T1000 (cell line): Measurements from ENCODE around the gene FAM163A.
A peak's percentile ranks its signal among the peaks of the same experiment; 100 is the strongest.
"Not testable (repeated sequence)": the region's sequence is repeated elsewhere in the genome, so short reads cannot be mapped to it uniquely, and the experiment has no call there.

Experiments
- DNase-seq: peaks from one replicate; lab custom pipeline; 2025; ENCODE audit warnings: mixed read lengths; lab: John Stamatoyannopoulos, UW

FAM163A gene

DNA sequence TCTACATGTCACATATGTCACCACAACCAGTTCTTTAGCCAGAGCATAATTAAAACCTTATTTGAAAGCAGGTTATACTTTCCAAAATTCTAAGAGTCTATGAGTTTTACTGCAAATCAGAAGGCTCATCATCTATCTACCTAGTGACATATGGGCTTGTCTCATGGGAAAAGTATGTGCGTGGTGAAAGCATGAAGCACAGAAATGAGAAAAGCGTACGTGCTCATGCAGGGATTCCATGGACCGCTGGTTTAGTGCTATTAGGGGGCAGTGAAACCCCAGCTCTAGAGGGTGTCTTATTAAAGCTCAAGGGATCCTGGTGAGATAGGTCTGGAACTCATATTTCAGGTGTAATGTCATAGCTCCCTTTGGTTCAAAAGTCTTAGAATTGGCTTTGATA lies 50.2 kb downstream of the FAM163A start:
- no peak for DNase-seq

DNA sequence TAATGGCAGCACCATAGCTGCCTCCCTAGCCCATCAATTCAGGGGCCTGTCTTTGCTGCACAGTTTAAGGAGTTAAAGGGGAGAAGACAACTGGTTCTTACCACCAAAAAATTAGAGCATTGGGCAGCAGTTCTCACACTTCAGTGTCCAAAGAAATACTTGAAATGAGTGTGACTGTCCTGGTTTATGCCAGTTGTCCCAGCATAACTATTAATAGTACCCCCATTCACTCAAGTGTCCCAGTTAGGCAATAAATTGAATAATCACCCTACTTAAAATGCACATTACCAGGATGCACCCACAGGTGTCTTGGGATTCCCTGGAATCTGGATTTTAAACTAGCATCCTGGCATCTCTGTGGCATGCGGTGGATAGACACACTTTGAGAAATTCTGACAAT lies 51.1 kb downstream of the FAM163A start:
- DNase-seq: no peak

DNA sequence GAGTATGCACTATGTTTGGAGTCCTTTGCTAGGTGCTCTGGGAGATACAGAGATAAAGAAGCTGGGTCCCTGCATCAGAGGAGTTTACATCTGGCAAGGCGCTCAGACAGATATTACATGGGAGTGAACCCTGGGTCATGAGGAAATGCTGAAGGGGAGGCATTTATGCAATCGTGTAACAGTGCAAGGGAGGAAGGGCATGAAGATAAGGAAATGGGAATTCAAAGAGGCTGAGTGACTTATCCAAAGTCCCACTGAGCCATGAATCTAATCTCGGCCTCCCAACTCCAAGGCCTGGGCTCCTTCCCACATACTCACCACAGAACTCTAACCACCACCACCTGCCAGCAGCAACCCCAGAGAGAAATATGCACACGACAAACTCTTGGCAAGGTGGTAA lies 51.6 kb downstream of the FAM163A start:
- DNase-seq: no peak

GRCh38 chr1:179798213-179798863 lies 55.2 kb downstream of the FAM163A start:
- no peak for DNase-seq

GRCh38 chr1:179798864-179799516 lies 55.9 kb downstream of the FAM163A start:
- DNase-seq: no peak

DNA sequence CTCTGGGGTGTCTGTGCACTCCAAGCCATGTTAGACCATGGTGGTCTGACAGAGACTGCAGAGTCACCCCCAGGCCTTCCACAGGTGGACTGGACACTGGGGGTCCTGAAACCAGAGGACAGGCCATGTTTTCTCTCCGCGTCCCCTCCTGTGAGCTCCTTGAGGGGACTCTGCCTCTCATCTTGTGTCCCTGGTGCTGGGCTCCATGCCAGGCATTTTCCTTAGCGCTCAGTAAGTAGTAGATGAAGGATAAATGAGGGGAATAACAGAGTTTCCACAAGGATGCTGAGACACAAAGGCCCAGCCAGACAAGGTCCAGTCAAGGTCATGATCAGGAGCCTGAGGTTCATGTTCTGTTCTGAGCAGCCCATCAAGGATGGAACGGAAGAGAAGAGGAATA lies 57.4 kb downstream of the FAM163A start:
- no peak for DNase-seq

DNA sequence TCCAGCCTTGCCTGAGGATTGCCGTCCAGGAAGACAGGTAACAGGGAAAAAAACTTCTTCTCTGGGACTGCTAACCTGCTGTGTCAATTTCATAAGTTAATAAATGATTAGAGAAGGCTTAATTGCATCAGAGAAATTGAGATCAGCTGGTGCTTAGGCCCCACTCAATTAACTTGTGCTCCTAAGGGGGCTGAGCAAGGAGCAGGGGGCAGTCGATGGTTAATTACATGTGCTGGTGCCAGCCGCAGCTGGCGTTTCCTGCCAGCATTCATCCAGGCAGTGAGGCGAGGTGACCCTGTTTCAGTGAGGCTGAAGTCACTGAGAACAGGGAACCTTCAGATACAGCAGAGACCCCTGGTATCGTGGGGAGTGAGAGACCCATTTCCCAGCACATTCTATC lies 60.0 kb downstream of the FAM163A start:
- DNase-seq: no peak

GRCh38 chr1:179803918-179804317 lies 60.8 kb downstream of the FAM163A start:
- DNase-seq: no peak

DNA sequence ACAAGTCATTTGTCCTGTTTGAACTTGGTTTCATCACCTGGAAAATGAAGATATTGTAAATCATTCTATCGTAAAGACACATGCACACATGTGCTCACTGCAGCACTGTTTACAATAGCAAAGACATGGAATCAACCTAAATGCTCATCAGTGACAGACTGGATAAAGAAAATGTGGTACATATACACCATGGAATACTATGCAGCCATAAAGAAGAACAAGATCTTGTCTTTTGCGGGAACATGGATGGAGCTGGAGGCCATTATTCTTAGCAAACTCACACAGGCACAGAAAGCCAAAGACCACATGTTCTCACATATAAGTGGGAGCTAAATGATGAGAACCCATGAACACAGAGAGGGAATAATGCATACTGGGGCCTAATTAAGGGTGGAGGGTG lies 61.3 kb downstream of the FAM163A start:
- DNase-seq: not testable (repeated sequence)

GRCh38 chr1:179805291-179806195 lies 62.5 kb downstream of the FAM163A start:
- DNase-seq: no peak

- no peak for DNase-seq
Observed at GRCh38 chr1:179806333-179806732, 63.2 kb downstream of the FAM163A start.

- no peak for DNase-seq
Observed at GRCh38 chr1:179807291-179807690, 64.2 kb downstream of the FAM163A start.

GRCh38 chr1:179807691-179808485 lies 64.8 kb downstream of the FAM163A start:
- DNase-seq: peak; percentile 22

GRCh38 chr1:179808503-179808902 lies 65.4 kb downstream of the FAM163A start:
- no peak for DNase-seq

DNA sequence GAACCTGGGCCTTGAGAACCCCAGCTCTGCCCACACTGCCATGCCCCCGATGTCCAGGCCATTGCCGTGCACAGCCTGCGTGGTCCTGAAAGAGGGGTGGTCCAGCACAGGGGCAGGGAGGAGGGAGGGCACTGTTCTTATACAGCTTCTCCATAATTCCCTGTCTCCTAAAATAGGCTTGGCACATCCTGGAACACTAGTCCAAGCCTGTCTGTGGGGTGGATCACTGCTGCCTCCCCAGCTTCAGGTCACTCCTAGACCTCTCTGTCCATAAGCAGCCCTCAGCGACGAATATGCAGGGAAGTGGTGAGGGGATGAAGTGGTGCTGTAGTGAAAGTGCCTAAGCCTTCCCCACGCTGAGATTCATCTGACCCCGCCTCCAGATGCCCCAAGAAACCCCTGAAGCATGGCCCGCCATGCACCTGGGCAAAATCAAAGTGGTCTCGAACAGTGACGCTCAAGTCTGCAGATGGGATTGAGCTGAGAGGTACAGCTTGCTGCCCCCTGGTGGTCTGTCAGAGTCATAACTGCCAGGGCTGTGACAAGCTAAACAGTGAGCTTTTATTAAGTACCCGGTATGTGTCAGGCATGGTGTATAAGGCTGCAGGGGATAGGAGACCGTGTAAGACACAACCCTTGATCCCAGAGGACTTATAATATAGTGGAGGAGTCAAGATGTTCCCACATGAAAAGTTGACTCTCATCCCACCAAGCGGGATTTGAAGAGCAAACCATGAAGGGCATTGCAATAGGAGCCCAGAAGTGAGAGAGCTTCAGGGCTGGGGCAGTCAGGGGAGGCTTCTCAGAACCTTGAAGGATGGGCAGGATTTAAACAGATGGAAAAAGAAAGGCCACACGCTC lies 66.6 kb downstream of the FAM163A start:
- DNase-seq: peak; percentile 46

GRCh38 chr1:179810367-179810715 lies 67.2 kb downstream of the FAM163A start:
- no peak for DNase-seq

- DNase-seq: no peak
Observed at GRCh38 chr1:179812501-179813292, 69.6 kb downstream of the FAM163A start.

DNA sequence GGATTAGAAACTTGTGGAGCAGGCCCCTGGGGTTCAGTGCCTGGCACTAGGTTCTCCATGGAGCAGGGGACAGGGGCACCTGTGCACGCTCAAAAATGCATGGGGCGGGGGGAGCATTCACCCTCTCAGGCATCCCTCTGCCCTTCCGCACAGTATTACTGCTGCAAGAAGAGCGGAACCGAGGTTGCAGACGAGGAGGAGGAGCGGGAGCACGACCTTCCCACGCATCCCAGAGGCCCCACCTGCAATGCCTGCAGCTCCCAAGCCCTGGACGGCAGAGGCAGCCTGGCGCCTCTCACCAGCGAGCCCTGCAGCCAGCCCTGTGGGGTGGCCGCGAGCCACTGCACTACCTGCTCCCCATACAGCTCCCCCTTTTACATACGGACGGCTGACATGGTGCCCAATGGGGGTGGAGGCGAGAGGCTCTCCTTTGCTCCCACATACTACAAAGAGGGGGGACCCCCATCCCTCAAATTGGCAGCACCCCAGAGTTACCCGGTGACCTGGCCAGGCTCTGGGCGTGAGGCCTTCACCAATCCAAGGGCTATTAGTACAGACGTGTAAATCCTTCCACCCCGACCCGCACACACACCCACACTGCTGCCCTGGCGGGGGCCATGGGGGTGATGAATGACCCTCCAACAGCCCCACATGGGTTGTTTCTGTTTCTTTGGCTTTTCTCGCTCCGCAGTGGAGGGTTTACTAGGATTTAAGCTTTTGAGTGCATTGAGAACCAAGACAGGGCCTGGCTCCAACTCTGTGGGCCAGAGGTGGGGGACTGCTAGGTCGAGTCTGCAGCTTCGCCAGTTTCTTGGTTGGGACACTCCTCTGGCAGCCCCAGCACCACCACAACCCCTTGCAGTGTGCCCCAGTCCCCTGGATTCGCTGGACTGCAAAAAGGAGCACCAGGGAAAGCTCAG lies 70.8 kb downstream of the FAM163A start:
- DNase-seq: no peak

DNA sequence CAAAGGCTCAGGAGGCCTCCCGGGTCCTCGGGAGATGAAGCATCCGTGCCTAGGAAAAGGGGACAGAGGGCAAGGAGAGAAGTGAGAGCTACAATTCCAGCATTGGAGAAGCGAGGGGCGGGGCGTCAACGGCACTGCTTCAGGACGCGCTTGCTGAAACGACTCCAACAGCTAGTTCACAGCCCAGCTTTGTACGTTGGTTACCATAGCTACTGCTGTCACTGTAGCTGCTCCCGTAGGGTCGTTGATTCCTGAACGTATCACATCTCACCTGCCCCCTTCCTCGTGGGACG lies 71.4 kb downstream of the FAM163A start:
- no peak for DNase-seq
